ENCODE data around the gene SH3GL1.

The SH3GL1 gene

GRCh38 chr19:4425537-4425936 is 25.2 kb upstream of the SH3GL1 start:
- no peak overlapping the region for H3K4me3 ChIP-seq (ENCODE audit: low read length)
- DNase-seq (ENCODE audit: low read depth), result no peak
- TF ChIP-seq CTCF (IDR thresholded peaks at IDR 0.05; ENCODE audit: insufficient read depth, low read depth, low read length, missing control alignments), result no peak

GRCh38 chr19:4423416-4424126 is 23.2 kb upstream of the SH3GL1 start:
- DNase-seq (ENCODE audit: low read depth), result no peak
- no peak overlapping the region for H3K4me3 ChIP-seq (ENCODE audit: low read length)
- TF ChIP-seq CTCF (IDR thresholded peaks at IDR 0.05; ENCODE audit: insufficient read depth, low read depth, low read length, missing control alignments), result no peak

- TF ChIP-seq CTCF (IDR thresholded peaks at IDR 0.05; ENCODE audit: insufficient read depth, low read depth, low read length, missing control alignments), result no peak
- DNase-seq (ENCODE audit: low read depth), result no peak
- H3K4me3 ChIP-seq (ENCODE audit: low read length), result no peak overlapping the region
Observed at GRCh38 chr19:4416268-4416667, 15.9 kb upstream of the SH3GL1 start.

- H3K4me3 ChIP-seq (ENCODE audit: low read length), result no peak overlapping the region
- no peak for TF ChIP-seq CTCF (IDR thresholded peaks at IDR 0.05; ENCODE audit: insufficient read depth, low read depth, low read length, missing control alignments)
- DNase-seq (ENCODE audit: low read depth), result no peak
Observed at GRCh38 chr19:4415352-4415751, 15.0 kb upstream of the SH3GL1 start.

- H3K4me3 ChIP-seq (ENCODE audit: low read length), result no peak overlapping the region
- no peak for DNase-seq (ENCODE audit: low read depth)
- no peak for TF ChIP-seq CTCF (IDR thresholded peaks at IDR 0.05; ENCODE audit: insufficient read depth, low read depth, low read length, missing control alignments)
Observed at GRCh38 chr19:4414800-4415321, 14.5 kb upstream of the SH3GL1 start.

- H3K4me3 ChIP-seq (ENCODE audit: low read length), result no peak overlapping the region
- no peak for TF ChIP-seq CTCF (IDR thresholded peaks at IDR 0.05; ENCODE audit: insufficient read depth, low read depth, low read length, missing control alignments)
- peak; percentile 48 for DNase-seq (ENCODE audit: low read depth)
Observed at GRCh38 chr19:4414144-4414799, 13.9 kb upstream of the SH3GL1 start.
